ENCODE measurements around the gene SOX21.
"Not testable (repeated sequence)": the region's sequence is repeated elsewhere in the genome, so short reads cannot be mapped to it uniquely, and the experiment has no call there.

The SOX21 gene

DNA sequence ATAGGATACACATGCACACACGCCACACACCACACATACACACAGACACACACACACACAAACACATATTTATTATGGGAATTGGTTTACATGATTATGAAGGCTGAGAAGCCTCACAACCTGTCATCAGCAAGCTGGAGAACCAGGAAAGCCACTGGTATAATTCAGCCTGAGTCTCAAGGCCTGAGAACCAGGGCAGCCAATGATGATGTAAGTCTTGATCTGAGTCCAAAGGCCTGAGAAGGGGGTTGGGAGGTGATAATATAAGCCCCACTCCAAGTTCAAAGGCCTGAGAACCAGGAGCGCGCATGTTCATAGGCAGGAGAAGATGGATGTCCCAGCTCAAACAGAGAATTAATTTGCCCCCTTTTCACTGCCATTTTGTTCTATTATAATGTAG, 18.7 kb upstream of the SOX21 start:
- no peak for TF ChIP-seq ZFX (IDR thresholded peaks at IDR 0.05)
- TF ChIP-seq, protein P1, sequence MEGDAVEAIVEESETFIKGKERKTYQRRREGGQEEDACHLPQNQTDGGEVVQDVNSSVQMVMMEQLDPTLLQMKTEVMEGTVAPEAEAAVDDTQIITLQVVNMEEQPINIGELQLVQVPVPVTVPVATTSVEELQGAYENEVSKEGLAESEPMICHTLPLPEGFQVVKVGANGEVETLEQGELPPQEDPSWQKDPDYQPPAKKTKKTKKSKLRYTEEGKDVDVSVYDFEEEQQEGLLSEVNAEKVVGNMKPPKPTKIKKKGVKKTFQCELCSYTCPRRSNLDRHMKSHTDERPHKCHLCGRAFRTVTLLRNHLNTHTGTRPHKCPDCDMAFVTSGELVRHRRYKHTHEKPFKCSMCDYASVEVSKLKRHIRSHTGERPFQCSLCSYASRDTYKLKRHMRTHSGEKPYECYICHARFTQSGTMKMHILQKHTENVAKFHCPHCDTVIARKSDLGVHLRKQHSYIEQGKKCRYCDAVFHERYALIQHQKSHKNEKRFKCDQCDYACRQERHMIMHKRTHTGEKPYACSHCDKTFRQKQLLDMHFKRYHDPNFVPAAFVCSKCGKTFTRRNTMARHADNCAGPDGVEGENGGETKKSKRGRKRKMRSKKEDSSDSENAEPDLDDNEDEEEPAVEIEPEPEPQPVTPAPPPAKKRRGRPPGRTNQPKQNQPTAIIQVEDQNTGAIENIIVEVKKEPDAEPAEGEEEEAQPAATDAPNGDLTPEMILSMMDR (conservative IDR thresholded peaks at IDR 0.05) = no peak
- no peak overlapping the region for H3K27ac ChIP-seq

DNA sequence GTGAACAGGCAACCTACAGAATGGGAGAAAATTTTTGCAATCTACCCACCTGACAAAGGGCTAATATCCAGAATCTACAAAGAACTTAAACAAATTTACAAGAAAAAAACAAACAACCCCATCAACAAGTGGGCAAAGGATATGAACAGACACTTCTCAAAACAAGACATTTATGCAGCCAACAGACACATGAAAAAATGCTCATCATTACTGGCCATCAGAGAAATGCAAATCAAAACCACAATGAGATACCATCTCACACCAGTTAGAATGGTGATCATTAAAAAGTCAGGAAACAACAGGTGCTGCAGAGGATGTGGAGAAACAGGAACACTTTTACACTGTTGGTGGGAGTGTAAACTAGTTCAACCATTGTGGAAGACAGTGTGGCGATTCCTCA, 17.6 kb upstream of the SOX21 start:
- H3K27ac ChIP-seq = not testable (repeated sequence)

DNA sequence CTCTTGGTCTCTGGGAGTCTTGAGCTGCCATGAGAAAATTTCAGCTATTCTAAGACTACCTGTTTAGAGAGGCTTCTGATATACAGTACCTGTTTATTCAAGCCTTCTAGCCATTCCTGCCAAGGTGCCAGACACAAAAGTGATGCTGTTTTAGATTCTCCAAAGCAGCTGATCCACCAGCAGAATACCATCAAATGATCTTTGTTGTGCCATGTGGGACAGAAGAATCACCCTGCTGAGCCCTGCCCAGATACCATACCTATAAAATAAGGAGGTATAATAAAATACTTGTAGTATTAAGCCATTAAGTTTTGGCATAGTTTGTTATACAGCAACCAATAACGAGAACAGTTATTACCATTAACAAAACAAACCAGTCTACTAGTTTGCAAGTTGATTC, 14.1 kb upstream of the SOX21 start:
- H3K27ac ChIP-seq = no peak overlapping the region
- no peak for TF ChIP-seq ZFX (IDR thresholded peaks at IDR 0.05)
- TF ChIP-seq, protein P1 (conservative IDR thresholded peaks at IDR 0.05) = no peak

DNA sequence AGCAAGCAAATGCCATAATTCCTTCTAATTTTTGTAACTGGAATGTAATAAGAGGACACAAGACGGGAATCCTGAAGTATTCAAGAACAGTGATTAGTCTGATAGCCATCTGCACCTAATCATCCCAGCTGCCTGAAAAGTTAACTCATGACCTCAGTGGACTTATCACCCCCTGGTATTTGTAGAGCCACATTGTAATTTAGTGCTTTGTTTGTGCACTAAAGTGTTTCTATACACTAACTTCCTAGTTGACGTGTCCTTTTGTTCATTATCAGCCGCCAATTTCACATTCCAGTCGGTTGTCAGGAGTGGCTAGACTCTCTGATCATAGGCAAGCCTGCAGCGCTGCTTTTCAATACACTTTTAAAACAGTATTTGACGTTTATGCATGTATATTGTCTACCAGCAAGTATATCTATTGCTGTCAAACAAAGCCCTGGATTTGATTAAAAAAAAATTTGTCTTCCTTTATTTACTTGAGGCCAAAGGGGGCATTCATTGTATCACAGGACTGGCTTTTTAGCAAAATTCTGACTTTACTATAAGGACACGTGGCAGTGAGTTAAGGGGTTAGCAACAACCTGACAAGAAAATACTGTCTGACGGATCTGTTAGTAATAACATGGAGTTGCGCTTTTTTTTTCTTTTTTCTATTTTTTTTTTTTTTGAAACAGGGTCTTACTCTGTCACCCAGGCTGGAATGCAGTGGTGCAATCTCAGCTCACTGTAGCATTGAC, 10.4 kb upstream of the SOX21 start:
- TF ChIP-seq, protein P1 (conservative IDR thresholded peaks at IDR 0.05) = no peak
- TF ChIP-seq ZFX (IDR thresholded peaks at IDR 0.05) = no peak
- no peak overlapping the region for H3K27ac ChIP-seq

DNA sequence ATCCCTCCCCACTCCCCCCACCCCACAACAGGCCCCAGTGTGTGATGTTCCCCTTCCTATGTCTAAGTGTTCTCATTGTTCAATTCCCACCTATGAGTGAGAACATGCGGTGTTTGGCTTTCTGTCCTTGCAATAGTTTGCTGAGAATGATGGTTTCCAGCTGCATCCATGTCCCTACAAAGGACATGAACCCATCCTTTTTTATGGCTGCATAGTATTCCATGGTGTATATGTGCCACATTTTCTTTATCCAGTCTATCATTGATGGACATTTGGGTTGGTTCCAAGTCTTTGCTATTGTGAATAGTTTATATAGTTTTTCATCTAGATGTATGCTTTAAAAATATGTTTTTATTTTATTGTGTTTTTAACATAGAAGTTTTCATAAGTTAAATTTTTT, 6.4 kb upstream of the SOX21 start:
- H3K27ac ChIP-seq = not testable (repeated sequence)

DNA sequence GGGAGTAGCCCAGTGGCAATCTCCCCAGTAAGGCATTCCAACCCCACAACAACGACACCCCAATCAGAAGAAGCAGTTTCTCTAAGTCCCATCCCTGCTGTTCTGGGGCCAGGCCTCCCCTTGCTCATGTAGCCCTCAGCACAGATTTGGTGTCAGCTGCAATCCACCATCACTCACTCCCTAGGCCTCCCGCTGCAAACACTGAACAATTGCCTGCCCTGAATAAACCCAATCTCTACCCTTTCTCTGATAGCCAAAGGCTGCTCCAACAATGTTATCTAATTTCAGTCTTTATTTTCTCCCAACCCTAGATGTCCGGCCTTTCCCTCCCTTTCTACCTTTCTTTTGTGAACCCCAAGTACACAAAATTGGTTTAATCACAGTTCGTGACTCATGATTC, 5.6 kb upstream of the SOX21 start:
- H3K27ac ChIP-seq = no peak overlapping the region
- TF ChIP-seq ZFX (IDR thresholded peaks at IDR 0.05) = no peak
- TF ChIP-seq, protein P1 (conservative IDR thresholded peaks at IDR 0.05) = no peak

DNA sequence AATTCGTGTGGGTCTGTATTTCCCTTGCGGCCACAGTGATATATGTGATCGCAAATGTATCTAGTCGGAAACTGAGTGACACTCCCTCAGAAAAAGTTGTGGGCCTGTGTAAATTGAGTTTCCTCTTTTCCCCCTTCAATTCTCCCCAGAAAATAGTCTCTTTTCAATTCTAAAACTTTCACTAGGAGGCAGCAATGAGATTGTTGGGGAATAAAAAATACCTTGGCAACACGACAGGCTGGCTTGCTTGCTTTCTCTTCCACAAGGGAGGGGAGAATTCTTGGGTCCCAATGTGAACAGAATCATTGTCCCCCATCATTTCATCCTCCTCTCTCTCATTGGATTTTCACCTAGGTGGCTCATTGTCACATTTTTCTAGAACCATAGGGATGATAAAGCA, 3.7 kb upstream of the SOX21 start:
- no peak overlapping the region for H3K27ac ChIP-seq
- TF ChIP-seq ZFX (IDR thresholded peaks at IDR 0.05) = no peak
- TF ChIP-seq, protein P1 (conservative IDR thresholded peaks at IDR 0.05) = peak; percentile 53

DNA sequence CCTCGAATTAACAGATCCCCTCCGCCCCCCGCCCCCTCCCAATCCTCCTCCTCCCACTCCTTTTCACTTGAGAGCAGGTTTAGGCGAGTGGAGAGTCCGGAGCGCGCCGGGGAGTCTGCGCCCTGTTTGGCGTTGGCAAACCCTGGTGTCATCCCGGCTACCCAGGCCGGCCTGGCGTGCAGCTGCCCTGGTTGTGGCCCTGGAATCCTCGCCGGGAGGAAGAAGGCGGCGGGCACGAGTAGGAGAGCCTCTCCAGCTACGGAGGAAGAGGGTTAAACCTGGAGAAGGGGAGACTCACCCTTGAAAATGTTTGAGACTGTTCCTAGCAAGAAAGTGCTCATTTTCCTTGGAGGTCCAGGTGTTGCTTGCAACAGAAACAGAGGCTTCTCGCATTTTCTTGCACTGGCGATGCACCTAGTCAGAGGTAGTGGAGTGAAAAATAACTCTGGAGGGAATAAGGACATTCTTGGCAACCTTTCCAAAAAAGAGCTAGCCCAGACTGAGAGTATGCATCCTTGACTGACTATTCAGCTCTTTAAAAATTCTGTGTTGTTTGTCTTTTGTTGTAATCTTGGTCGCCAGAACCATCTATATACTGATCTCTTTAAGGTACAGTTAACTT, 1.3 kb upstream of the SOX21 start:
- no peak overlapping the region for H3K27ac ChIP-seq
- TF ChIP-seq, protein P1 (conservative IDR thresholded peaks at IDR 0.05) = no peak
- no peak for TF ChIP-seq ZFX (IDR thresholded peaks at IDR 0.05)

All from C4-2B (cell line).